Right renal cortex interstitium (tissue), 3 donors: ENCODE results near the gene TOMM6. TPM values are rescaled to one million over a fixed set of nuclear protein-coding genes. Genes with fewer than 3 reads are reported as not detected.
"Not testable (repeated sequence)": the region's sequence is repeated elsewhere in the genome, so short reads cannot be mapped to it uniquely, and the experiment has no call there.

Experiments used
- DNase-seq, 3 donors: peaks; one replicate each; pipeline ENCODE4 v3.0.0-alpha.2; 2013; ENCODE audit warnings: low read depth in 3 of 3, low spot score in 2 of 3
- polyA plus RNA-seq, 3 donors: library from polyadenylated mRNA; unstranded; fragments of 120-200 nt; gene quantifications; one replicate each; pipeline ENCODE4 v1.2.1, GENCODE V29; 2013; ENCODE audit not compliant: insufficient read length in 3 of 3

TOMM6 gene
- polyA plus RNA-seq, 3 donors, result 234 to 257 (median 243) TPM

DNA sequence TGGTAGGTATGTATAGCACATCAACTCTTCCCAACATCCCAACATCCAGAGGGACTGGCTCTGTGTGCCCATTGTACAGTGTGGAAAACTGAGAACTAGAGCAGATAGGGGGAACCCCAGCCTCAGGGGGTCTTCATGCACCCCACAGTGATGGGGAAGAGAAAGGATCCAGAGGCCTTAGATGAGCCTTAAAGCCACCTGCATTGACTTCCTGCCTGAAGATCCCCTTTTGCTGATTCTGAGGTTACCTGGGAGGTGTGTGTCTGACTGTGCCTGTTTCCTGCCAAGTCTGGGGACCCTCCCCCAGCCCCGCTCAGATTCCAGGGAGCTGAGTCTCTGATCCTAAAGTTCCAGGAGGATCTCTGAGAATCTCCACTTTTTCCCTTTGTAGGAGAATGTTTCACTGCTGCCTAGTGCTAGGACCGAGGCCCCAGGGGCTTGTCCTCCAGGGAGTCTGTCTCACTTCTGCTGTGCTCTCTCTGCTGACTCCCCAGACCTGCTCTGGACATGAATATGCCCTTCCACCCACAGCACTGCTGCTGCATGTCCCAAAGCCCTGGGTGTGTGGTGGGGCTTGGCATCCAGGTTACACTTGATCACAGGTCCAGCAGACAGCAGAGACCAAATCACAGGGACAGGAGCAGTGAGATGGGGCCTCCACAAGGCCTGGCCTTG is 27.5 kb upstream of the TOMM6 start:
- no peak for DNase-seq

DNA sequence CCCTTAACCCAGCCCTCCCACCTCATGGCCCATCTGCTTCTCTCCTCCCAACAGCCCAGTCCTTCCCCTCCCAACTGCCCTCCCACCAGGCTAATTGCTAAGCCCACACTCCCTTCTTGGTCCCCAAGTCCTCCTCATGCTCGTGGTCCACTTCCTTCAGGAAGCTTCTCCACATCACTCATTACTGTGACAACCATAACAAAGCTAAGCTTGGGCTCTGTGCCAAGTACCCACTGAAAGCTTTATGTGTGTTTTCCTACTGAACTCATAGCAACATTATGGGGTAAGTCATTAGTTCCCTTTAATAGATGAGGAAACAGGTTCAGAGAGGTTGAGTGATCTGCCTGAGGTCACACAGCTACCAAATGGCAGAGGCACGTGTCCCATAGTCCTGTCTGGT is 24.0 kb upstream of the TOMM6 start:
- no peak for DNase-seq

DNA sequence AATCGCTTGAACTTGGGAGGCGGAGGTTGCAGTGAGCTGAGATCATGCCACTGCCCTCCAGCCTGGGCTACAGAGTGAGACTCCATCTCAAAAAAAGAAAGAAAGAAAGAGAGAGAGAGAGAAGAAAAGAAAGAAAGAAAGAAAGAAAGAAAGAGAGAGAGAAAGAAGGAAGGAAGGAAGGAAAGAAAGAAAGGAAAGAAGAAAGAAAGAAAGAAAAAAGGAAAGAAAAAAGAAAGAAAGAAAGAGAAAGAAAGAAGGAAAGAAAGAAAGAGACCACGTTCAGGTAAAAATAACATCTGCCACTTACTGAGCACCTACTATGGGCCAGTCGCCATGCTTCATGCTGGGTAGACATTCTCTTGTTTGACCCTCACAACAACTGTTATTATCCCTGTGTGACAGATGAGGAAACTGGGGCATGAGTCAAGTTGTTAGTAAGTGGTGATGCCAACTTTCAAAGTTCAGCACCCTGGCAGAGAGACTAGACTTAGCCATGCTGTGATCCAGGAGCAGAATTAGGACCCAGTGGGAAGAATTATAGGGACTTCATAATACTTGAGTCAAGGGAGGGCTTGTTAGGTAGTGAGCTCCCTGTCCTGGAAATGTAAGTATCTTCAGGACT is 21.3 kb upstream of the TOMM6 start:
- not testable (repeated sequence) for DNase-seq

DNA sequence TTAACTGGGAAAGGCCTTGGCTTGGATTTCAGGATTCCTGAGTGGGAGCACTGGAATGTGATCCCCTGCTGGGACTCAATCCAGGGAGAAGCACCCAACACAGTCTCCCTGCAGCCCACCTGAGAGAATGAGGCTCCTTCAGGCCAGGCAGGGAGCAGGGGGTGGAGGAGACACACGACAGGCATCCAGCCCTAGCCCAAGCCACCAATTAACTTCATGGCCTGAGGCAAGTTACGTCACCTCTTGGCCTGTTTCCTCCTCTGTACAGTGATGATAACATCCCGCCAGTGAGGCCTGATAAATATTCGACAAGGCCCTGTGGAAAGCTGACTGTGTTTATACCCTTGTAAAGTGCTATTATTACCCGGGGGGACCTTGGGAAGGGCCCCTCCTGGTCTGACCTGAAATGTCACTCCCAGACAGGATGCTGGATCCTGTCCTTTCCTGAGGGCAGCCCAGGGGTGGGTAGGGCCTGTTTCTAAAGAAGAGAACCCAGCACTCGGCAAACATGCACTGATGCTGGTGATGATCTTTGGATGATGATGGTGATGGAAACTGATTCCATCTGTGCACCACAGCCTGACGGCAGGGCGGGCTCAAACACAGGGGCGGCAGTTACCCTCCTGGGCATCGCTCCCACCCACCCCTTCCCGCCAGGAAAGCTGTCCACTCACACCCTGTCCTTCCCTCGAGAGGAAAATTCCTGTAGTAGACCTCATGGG is 20.2 kb upstream of the TOMM6 start:
- no peak for DNase-seq

DNA sequence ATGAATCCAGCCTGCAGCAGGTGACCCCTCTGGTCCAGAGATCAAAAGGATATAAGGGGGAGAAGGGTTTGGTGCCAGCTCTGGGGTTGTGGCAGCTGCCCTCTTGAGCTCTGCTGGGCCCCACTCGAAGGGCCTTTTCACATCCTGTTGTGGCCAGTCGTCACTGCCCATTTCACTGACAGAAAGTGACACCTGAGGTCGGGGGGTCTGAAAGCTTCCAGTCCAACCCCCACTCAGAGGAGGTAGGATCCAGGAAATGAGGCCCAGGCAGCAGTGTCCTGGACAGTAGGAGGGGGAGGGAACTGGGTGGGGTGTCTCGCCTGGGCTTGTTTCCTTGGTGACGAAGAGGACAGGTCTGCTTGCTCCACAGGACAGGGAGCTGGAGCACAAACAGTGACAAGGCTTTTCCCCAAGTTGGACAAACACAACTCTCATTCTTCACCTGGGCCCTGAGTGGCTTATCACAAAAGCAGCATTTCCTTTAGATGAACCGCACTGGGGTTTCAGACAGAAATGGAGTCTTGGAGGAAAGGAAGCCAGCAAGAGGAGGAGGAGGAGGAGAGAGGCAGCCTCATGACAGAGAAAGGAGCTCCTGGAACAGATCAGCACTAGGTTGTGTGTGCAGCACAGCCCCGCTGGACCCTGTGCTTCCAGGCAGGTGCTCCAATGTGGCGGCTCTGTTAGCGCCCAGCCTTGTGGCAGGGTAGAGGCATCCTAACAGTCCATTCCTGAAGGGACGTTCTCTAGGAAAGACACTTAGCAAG is 18.8 kb upstream of the TOMM6 start:
- DNase-seq, result no peak

DNA sequence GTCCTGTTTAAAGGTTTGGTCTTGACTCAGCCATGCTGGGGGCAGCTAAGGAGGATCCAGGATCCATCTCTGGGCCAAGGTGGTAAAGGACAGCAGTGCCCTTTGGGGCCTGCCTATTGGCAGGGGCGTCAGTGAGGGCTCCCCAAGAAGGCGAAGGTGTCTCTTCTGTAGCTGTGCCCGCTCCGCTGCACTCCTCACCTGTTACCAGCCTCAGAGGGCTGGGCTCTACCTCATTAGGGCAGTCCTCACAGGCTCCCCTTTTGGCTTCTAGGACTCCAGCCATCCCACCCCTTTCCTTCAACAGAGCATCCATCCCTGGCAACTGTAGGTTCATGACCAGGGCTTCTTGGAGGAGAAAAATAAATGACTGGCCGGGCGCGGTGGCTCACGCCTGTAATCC is 18.1 kb upstream of the TOMM6 start:
- no peak for DNase-seq

DNA sequence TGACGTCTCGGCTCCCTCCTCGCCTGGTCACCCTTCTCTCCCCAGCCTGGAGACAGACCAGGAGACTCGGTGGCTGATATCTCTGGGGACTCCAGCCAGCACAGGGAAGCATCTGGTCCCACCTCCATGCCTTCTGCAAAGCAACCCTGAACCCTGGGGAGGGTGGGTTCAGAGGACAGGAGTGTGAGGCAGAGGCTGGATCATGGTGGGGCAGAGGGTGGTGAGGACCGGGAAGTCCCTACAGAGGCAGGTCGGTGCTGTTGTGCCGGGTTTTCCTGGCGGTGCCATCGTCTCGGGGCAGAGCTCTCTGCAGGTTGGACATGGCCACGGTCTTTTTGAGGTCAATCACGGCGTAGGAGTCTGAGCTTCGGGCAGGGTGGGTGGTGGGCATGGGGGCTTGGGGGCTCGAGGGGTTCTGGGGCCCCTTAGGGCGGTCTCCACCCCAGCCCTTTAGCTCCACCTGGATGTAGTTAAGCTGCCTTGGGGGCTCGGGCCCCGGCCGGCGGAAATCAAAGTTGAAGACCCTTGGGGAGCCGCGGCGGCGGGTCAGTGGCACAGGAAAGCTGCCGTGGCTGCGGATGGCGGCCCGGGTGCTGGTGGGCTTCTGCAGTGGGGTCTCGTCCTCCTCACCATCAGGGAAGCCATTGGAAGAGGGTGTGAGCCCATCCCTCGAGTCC is 17.0 kb upstream of the TOMM6 start:
- no peak for DNase-seq

DNA sequence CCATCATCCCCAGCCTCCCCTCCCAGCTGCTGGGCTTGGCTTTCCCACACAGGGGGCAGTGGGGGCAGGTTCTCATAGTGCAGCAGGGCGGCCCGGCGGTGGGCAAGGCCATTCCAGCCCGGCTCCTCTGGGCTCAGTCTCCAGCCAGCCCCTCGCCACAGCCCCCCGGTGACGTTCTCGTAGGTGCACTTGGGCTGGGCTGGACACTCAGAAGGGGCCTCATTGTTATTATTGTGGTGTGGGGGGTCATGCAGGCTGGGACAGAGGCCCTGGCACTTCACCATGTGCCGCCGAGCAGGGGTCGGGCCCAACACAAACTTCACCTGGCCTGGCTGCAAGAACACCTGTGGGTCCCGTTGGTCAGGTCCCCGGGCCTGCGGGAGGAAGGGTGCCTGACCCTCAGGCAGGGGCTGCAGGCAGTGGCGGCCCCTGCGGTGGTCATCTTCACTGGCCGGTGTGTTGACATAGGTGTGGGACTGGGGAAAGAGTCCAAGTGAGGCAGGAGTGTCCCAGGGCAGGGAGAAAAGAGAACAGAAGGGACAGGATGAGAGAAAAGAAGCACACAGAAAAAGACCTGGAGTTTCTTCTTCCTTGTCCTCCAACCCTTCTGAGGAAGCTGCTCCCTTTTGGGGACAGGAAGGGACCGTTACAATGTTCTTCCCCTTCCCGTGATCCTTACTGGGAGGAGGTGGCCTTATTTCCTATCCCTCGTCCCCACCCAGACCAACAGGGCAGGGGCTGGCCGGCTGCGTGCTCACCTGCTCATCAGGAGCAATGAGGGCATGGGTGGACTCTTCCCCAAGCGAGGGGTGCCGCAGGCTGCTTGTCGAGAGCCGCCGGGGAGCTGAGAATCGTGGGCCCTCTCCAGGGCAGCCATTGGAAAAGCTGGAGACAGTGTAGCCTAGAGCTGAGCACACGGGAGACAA is 16.2 kb upstream of the TOMM6 start:
- no peak for DNase-seq

DNA sequence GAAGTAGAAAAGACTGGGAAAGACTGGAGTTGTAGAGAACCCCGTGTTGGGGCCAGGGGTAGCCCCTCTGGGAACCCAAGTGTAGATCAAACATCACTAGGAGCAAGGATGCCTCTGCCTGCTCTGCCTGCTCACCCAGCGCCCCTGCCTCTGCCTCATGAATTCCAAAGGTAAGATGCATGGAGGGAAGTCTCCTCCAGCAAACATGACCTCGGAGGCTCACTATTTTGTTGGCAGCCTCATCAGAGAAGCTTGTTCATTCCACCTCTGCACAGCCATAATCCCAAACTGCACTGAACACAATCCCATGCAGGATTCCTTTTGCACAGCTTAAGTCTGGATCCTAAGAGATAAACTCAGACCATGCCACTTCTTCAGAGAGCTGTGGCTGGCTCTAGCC is 12.7 kb upstream of the TOMM6 start:
- DNase-seq, result no peak

DNA sequence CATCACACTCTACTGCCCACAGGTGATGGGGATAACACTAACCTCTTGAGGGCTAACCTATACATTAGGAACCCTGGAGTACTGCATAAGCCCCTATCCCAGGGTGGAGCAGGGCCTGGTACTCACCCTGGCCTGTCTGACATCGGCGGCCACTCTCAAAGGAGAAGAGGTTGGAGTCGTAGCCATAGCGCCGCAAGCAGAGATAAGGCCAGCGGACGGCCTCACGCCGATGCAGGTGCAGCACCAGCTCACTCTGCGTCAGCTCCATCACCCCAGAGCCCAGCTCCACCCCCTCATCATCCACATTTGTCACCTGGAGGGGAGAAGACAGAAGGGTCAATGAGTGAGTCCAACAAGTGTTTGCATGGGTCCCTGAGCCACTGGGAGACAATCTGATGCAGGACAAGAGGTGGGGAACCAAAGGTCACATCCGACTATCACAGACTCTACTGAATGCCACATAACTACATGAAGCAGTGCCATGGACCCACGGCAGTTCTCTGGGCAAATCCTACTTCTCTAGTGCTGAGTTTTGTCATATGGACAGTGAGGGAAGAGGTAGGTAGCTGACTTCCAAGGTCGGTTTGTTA is 12.1 kb upstream of the TOMM6 start:
- DNase-seq, result no peak

DNA sequence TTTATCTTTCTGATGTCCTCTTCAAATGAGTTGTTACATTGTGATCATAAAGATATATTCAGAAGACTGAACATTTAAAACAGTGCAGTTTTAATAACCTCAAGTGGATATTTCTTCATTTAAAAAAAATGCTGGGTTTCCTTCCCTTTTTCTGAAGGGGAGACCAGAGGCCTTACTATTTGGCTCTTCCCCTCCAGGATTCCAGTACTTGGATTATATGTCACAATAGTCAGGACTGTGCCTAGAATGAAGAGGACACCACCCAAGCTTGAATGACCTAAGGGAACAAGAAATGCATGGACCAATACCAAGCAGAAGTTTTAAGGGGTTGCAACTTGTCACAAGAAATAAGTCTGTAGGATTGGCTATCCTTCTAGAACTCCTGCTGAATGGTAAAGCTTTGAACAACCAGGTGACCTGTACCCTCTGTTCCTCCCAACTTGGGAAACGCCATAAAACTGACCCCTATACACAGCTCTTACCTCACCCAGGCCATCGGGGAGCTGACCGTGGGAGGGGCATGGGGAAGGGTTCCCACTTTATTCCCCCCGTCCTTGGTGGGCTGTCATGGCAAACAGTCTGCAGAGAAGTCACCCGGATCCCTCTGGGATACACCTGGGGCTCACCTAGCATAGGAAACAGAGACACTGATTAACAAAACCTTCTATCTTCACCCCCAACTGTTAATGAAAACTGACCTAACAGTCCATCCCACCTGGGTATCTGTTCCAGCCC is 9.8 kb upstream of the TOMM6 start:
- no peak for DNase-seq

DNA sequence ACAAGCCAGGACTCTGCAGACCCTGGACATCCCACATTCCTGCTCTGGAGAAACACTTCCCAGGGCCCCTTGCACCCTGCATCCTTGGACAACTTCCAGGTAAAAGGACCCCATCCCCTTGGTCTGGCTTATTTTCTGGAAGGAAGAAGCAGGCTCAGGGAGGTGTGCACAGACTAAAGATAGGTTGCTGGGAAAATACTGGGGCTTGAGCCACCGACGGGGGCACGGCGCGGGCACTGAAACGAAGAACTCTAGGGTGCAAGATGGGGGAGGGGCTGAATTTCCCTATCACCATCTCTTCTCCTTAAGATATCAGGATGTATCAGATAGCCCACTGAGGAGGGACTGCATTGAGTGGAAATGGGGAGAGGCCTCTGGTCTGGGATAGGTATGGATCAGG is 8.6 kb upstream of the TOMM6 start:
- no peak for DNase-seq

DNA sequence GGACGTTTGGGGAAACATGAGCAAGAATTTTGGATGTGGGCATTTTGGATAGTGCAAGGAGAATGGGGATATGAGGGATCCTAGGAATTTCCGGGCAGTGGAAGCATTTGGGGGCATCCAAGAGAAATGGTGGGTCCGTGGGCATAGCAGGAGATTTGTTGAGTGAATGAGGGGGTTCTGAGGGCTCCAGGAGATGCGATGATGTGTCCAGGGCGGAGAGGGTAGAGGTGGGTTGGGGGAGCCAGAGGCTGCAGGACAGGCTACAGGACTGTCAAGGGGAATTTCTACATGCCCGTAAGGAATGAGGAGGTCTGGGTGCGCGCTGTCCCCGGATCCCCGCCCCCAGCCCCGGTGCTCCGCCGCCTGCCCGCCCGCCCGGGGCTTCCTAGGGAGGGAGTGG is 8.2 kb upstream of the TOMM6 start:
- no peak for DNase-seq

DNA sequence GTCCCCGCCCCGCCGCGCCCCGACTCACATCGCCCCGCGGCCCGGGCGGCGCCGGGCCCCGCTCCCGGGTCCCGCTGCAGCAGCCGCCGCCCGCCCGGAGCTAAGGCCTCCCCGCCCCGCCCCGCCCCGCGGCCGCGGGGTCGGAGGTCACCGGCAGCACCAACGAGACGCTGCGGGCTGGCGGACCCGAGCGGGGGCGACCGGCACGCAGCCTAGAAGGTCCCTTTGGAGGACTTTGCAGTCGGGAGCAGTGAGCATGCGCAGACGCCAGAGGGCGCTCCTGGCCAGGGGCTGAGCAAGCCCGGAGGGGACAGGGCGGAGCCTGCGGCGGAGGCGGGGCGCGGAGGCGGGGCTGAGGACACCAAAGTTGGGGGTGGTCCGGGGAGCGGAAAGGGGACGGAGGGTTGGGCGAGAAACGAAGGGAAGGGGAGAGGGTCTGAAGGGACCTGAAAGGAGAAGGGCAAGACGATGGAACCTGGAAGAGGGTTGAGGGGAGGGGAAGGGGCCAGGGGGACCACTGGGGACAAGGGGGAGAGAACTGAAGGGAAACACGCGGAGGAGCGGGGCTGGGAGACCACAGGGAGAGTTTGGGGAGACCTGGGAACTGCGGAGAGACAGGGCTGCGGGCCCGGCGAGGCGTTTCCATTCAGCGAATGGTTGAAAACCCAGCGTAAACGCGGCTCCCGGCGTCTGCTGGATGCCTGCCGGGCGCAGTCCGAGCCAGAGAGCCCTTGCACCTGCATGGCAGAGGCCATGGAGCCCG is 7.5 kb upstream of the TOMM6 start, which contains the start of gene FRS3:
Gene FRS3 (minus strand): TSS at position 113 of the 763 bp plus-strand sequence. CDS start 2,913 bp downstream, outside the sequence.
- peak; percentile 90 to 93 (median 91) for DNase-seq

DNA sequence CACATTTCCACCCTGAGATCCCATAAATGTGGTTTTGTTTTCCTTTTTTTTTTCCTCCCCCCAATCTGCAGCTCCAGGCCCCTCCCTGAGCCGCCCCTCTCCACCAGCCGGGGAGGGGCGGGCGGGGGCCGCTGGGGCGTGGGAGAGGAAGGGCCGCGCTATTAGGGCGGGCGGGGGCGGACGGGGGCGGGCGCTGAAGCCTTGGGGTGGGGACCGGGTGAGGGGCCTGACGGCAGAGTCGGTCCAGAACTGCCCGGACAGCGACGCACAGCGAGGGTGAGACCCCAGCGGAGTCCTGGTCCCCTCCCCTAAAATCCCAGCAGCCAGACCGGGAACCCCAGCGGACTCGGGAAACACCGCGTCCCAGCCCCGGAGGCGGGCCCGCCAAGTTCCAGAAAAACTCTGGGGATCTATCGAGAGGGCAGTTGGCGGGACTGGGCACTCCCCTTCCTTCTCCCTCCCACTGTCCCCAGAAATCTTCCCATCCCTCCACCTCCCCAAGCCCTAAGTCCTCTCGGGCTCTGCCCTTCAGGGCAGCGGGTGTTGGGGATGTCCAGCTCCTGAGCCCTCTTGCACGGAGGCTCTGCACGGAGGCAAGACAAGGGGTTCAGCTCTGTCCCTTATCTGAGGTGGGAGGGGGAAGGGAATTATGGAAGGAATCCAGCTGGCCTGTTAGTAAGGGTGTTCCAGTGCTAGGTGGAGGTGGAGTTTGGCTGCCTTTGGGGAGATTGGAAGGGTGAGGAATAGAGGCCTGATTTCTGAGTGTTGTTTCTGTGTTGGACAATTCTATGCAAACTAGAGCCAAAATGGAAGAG is 6.7 kb upstream of the TOMM6 start, which contains the start of gene PRICKLE4:
Gene PRICKLE4 (plus strand): TSS at position 232 of the 815 bp plus-strand sequence. CDS start 2,692 bp downstream, outside the sequence.
- no peak for DNase-seq

DNA sequence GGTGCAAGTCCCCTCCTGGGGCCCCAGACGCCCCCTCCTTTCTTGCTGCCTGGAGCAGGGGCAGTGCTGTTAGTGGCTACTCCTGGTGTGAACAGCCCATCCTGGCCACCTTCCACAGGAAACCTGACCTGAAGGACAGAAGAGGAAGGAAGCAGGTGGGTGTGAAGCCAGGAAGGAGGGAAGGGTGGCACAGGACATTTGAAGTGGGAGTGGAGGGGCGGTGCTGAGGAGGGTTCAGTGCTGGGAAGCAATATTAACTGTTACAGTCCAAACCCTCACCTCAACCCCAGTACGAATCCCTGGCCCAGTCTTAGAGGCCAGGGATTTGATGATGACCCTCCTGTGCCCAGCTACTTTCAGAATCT is 6.1 kb upstream of the TOMM6 start:
- DNase-seq, result no peak
